ENCODE data around the gene MISFA.

Gene MISFA

DNA sequence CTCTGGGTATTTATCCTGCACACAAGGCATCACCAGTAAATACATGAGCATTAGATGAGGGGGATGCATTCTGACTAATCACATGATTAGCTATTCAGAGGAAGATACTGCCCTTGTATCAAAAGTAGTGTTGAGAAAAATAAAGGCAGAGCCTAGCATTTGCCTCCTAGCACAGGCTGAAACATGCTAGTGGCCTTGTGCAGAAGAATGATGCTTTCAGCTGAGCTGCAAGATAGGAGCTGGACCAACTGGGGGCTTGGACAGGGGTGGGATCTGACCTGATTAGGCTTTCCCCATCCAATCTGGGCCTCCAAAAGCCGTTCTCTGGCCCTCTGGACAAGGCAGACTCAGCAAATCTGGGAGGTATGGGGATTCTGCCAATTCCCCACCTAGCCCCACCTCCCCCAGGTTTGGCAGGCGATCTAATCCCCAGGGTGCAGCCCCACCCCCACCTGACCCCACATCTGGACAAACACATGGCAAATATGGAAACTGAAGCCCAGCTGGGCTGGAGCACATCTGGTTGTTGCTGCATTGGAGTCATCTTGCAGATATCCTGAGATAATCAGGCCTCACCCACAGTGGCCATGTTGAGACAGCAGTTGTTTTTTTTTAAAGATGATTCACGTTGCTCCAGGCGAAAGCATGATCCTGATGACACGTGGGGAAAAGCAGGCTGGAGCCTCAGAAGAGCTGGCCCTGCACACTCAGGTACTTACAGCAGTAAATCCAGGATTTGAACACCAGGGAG is 4.4 kb upstream of the MISFA start:
- TF ChIP-seq, protein P1, sequence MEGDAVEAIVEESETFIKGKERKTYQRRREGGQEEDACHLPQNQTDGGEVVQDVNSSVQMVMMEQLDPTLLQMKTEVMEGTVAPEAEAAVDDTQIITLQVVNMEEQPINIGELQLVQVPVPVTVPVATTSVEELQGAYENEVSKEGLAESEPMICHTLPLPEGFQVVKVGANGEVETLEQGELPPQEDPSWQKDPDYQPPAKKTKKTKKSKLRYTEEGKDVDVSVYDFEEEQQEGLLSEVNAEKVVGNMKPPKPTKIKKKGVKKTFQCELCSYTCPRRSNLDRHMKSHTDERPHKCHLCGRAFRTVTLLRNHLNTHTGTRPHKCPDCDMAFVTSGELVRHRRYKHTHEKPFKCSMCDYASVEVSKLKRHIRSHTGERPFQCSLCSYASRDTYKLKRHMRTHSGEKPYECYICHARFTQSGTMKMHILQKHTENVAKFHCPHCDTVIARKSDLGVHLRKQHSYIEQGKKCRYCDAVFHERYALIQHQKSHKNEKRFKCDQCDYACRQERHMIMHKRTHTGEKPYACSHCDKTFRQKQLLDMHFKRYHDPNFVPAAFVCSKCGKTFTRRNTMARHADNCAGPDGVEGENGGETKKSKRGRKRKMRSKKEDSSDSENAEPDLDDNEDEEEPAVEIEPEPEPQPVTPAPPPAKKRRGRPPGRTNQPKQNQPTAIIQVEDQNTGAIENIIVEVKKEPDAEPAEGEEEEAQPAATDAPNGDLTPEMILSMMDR (IDR thresholded peaks at IDR 0.05; ENCODE audit: control insufficient read depth, extremely low read depth, insufficient read depth) = no peak
- DNase-seq (ENCODE audit: low read depth) = no peak
- H3K4me3 ChIP-seq (ENCODE audit: low read depth, low read length) = no peak overlapping the region

DNA sequence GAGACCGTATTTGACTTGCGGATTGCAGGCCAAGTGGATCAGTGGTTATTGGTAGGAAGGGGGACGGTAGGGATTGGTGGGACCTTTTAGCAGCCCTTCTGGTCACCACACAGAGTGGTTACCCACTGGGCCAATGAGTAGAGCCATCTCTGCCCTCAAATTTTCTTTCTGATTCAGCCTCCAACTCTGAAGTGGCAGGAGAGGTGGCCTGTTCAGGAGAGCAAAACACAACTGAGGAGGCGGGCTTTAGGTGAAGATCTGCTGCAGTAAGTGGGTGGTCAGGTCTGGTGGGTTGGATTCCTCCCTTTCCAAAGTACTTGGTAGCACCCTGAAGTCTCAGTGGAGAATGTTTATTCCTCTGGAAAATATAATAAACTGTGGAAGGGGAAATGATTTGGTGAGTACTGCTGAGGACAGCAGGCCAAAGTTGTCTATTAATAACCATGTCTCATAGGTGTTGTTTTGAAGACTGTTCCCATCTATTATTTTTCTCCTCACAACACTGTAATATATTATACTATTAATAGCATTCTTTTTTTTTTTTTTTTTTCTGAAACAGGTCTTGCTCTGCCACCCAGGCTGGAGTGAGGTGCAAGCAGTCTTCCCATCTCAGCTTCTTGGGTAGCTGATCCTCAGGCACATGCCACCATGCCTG is 1.5 kb downstream of the MISFA start:
- no peak overlapping the region for H3K4me3 ChIP-seq (ENCODE audit: low read depth, low read length)
- no peak for DNase-seq (ENCODE audit: low read depth)
- TF ChIP-seq, protein P1 (IDR thresholded peaks at IDR 0.05; ENCODE audit: control insufficient read depth, extremely low read depth, insufficient read depth) = no peak

DNA sequence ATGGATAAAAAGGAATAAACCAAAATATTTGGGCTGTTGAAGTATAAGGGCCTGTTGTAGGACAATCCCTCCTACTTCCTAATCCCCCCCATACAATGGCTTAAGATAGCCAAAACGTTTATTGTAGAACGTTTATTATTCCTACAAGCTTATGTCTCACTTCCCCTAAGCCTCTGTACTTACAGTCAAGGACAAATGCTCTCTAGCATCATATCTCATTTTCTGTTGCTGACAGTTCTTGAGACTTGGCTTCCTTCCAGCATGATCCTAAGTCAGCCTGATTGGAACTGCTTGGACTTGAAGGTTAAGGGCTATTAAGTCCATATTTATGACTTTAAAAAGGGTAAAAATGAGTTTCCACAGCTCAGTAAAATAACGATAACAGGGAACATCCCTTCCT is 8.8 kb downstream of the MISFA start:
- TF ChIP-seq, protein P1 (IDR thresholded peaks at IDR 0.05; ENCODE audit: control insufficient read depth, extremely low read depth, insufficient read depth) = no peak
- DNase-seq (ENCODE audit: low read depth) = no peak
- H3K4me3 ChIP-seq (ENCODE audit: low read depth, low read length) = no peak overlapping the region

DNA sequence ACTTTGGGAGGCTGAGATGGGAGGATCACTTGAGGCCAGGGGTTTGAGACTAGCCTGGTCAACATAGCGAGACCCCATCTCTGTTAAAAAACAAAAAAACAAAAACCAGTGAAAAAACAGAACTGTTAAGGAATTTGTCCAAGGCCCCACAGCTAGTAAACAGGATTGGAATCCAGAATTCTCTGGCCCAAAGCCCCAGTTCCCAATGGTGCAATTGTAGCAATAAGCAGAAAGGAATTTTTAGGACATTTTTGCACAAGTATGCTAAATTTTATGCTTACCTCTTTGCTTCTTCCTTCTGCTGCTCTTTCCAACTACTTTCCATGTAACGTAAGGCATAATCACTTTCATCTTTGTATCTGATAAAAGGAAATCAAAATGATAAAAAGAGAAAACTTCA is 11.6 kb downstream of the MISFA start:
- TF ChIP-seq, protein P1 (IDR thresholded peaks at IDR 0.05; ENCODE audit: control insufficient read depth, extremely low read depth, insufficient read depth) = no peak

DNA sequence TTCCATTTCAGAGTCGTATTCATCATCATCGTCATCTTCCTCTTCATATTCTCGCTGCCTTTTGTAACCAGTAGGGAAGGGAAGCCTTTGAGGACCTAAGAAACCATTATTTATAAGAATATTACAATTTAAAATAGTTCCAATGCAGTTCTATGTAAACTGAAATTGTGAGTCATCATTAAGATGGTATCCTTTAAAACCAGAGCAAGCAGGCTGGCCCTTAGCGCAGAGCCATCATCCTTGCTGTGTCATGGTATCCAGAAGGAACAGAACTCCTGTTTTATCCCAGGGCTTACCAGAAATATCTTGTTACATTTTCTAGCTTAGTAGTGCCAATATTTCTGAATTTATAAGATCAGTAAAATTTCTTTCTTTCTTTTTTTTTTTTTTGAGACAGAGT is 12.8 kb downstream of the MISFA start:
- no peak overlapping the region for H3K4me3 ChIP-seq (ENCODE audit: low read depth, low read length)
- no peak for DNase-seq (ENCODE audit: low read depth)
- TF ChIP-seq, protein P1 (IDR thresholded peaks at IDR 0.05; ENCODE audit: control insufficient read depth, extremely low read depth, insufficient read depth) = no peak

More for the DNA sequence above, 11.6 kb downstream of the MISFA start:
- no peak for DNase-seq (ENCODE audit: low read depth)
- no peak overlapping the region for H3K4me3 ChIP-seq (ENCODE audit: low read depth, low read length)

DNA sequence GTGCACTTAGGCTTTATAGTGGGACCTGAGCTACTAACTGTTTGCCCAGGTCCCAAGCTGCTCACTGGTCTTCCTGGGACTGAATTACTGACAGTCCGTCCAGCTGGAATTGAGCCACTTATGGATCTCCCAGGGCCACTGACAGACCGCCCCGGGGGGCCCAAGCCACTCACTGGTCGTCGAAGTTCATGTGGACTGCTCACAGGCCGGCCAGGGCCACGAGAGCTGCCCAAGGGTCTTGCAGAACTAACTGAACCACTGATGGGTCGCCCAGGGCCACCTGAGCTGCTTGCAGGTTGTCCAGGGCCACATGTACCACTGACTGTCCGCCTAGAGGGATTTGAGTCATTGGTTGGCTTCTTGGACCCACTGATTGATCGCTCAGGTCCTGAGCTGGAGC is 15.1 kb downstream of the MISFA start:
- no peak for DNase-seq (ENCODE audit: low read depth)
- TF ChIP-seq, protein P1 (IDR thresholded peaks at IDR 0.05; ENCODE audit: control insufficient read depth, extremely low read depth, insufficient read depth) = no peak
- no peak overlapping the region for H3K4me3 ChIP-seq (ENCODE audit: low read depth, low read length)

All from LNCaP clone FGC (cell line).